GM19468 (cell line): ENCODE data around the gene NPIPB13.
"Not testable (repeated sequence)": the region's sequence is repeated elsewhere in the genome, so short reads cannot be mapped to it uniquely, and the experiment has no call there.

Experiments
- ATAC-seq: cut with Tn5 transposase; IDR thresholded peaks from one replicate; pipeline ENCODE4 v1.9.1; 2021; ENCODE audit warnings: mild to moderate bottlenecking, moderate library complexity, moderate number of reproducible peaks; ENCODE audit not compliant: unreplicated experiment; ENCODE audit errors: extremely low read depth

The NPIPB13 gene

DNA sequence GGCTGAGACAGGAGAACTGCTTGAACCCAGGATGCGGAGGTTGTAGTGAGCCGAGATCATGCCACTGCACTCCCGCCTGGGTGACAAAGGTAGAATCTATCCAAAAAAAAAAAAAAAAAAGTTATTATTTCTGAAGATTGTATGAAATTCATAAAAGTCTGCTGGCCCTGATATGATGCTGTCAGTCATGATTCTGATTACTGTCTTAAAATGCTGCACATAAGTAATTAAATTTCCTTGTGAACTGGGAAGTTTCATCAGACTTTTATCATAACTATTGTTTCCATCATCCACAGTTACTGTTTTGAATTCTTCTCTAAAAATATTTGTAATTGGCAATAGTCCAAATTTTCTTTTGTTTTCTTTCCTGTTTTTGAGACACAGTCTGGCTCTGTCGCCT, at the start of gene NPIPB13:
Gene NPIPB13, minus strand, starts transcription at position 101 of the 400 bp plus-strand sequence. CDS start 2,906 bp downstream, outside the sequence.
- not testable (repeated sequence) for ATAC-seq

DNA sequence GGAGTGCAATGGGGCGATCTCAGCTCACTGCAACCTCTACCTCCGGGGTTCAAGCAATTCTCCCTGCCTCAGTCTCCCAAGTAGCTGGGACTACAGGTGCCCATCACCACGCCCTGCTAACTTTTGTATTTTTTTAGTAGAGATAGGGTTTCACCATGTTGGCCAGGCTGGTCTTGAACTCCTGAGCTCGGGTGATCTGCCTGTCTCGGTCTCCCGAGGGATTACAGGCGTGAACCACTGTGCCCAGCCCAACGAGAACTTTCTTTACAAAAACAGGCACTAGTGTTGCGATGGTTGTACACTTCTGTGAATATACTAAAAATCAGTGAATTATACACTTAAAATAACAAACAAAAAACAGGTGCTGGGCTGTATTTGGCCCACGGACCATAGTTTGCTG, 34.1 kb upstream of the NPIPB13 start:
- ATAC-seq, result not testable (repeated sequence)

DNA sequence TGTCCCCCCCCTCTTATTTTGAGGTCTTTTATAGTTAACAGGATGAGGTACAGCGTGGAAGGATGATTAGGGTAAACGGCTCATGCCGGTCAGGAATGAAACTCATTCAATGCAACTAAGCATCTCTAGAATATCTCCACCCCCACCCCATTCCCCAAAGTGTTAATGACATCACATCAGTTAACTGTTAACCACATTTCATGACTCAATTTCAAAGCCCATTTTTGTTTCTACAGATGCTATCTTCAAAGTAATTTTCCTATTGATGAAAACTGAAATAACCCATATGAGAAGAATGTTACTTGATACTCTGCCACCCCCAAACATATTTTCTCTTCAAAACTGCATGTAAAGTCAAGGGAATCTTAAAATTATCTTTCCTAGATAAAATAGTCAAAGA, 30.2 kb upstream of the NPIPB13 start:
- ATAC-seq, result not testable (repeated sequence)

DNA sequence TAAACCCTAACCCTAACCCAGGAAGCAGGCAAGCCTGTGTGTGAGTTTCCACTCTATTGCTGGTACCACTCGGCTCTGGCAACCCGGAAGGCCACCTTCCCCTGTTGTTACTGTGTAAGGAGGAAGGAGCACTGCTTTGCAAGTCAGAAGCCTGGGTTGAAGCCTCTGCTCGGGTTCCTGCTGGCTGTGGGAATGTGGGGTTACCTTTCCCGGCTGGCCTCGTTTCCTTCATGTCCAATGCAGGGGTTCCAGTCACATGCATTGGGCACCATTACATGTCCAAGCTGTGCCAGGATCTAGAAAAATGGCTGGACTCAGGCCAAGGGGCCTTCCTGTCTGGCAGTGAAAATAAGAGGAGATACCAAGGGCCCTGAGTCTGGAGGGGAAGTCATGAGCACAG, 31.2 kb downstream of the NPIPB13 start:
- not testable (repeated sequence) for ATAC-seq

DNA sequence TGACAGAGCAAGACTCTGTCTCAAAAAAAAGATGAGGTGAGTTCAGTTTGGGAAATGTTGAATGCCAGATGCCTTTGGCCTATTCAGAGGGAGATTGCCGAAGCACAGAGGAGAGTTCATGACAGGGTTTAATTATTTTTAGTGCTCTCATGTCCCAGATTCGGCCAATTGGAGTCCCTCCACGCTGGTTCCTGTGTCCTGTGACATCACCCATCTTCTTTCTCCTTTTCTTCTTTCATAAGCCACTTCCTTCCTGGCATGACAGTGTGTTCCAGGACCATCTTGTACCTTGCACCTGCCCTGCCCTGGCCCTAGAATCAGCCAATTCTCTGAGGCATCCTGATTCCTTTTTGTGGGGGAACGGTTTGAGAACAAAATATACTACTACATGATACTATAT, 36.9 kb downstream of the NPIPB13 start:
- not testable (repeated sequence) for ATAC-seq

DNA sequence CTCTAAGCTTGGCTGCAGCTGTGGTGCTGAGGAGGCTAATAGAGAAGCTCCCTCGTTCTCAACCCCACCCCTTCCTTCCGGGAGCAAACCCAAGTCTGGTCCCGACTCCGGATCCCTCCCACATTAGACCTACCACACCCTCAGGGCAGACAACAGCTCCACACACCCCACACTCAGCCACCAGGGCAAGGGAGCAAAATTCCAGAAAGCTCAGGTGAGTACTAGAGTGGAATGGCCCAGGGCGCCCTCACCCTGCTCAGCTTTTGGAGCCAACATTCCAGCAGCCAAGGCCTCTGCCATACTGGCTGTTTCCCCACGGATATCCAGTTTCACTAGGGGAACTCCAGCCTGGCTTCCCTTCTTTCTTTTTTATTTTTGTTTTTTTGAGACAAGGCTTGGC, 39.2 kb downstream of the NPIPB13 start:
- ATAC-seq, result not testable (repeated sequence)

DNA sequence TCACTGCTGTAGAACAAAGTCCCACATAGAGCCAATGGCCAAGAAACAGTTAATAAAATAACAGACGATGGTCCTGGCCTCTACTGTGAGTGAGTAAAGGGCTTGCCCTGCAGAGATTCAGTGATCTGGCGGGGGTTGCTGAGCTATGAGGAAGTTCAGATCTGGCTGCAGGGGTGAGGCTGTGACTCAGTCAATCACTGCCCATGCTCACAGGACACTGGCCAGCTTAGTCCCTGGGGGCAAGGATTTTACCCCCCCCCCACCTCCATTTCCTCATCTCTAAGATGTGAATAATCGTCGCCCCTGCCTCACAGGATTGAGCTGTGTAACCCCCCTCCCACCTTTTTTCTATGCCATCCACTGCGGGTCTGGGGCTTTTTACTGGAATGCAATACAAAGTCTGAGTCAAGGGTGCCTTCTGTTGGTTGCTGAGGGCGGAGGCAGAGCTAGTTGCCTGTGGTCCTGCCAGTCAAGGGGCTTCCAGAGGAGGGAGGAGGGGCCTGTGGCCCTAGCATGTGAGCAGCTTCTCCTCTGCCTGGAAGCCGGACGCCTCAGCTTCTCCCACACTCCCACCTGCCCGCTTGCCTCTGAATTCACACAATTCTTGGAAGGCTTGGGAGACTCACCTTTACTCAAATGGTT, 41.1 kb downstream of the NPIPB13 start:
- not testable (repeated sequence) for ATAC-seq

DNA sequence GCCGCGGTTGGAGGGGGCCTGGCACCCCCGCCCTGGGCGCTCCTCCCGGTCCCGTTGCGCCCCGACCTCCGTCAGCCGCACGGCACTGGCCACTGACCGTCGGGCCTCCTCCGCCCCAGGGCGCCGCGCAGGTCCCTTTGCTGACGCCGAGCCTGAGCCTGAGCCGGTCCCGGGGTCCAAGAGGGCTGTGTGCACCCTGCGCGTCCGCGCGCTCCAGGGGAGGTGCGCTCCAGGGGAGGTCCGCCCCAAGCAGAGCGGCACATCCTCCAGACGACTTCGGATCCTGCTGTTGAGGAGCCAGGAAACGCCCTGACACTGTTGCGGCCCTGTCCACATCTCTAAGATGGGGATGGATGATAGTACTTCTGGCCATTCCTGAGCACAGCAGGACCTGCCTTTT, 42.0 kb downstream of the NPIPB13 start:
- ATAC-seq, result not testable (repeated sequence)

DNA sequence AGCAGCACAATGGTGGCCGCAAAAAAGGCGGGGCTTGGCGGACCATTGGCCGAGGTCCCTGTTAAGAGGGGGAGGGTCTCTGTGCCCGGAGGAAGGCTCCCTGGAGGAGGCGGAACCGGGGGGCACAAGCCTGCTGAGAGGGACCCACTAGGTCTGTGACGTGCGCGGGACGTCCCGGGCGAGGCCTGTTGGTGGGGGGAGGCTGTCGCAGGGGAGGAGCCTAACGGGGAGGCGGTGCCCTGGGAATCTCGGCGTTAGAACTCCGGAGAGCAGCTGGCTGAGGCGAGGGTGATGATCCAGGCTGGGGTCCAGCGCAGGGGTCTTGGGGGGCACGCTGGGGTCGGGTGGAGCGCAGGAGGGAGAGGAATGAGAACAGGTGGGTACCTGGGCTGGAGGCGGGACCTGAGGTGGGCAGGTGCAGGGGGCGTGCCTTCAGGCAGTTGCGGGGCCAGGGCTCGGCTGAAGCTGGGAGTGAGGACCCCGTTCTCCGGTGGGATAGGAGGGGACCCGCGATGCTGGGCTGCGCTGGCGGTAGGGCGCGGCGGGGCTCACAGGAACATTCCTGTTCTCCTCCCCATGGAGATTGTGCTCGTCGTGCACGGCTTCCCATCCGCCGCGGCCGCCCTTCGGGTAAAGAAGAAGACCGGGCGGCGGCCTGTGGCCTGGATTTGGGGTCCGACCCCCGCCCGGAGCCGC, 42.6 kb downstream of the NPIPB13 start:
- ATAC-seq, result not testable (repeated sequence)

DNA sequence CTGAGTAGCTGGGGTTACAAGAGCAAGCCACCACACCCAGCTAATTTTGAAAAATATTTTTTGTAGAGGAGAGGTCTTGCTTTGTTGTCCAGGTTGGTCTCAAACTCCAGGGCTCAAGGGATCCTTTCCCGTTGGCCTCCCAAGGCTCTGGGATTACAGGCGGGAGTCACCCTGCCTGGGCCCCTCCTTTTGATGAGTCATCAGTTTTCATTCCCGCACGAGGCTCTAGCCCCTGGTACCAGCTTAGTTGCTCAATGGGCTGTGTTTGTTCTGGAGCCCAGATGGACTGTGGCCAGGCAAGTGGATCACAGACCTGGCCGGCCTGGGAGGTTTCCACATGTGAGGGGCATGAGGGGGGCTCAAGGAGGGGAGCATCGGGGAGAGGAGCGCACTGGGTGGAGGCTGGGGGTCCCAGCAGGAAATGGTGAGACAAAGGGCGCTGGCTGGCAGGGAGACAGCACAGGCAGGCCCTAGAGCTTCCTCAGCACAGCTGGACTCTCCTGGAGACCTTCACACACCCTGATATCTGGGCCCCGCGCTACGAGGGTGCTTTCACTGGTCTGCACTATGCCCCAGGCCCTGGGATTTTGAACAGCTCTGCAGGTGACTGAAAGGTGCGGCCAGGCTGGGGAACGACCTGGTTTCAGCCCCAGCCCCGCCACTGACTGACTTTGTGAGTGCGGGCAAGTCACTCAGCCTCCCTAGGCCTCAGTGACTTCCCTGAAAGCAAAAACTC, 48.5 kb downstream of the NPIPB13 start:
- ATAC-seq, result not testable (repeated sequence)

DNA sequence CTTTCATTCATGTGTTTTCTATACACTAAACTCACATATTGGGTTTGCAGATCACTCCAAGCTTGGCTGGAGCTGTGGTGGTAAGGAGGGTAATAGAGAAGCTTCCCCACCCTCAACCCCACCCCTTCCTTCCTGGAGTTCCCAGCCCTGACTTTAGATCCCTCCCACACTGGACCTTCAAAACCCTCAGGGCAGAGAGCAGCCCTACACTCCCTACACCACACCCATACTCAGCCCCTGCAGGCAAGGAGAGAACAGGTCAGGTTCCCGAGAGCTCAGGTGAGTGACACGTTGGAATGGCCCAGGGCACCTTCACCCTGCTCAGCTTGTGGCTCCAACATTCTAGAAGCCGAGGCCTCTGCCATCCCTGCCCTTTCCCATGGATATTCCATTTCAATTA, 49.2 kb downstream of the NPIPB13 start, which contains the start of gene SULT1A3:
Gene SULT1A3, plus strand, starts transcription at position 207 of the 400 bp plus-strand sequence. CDS start 1,474 bp downstream, outside the sequence.
- ATAC-seq, result not testable (repeated sequence)
